Neural cell (in vitro differentiated cells): ENCODE results near the gene PRKRIP1.
"Not testable (repeated sequence)": the region's sequence is repeated elsewhere in the genome, so short reads cannot be mapped to it uniquely, and the experiment has no call there.

Source experiments
- CTCF ChIP-seq: fragments of 450-650 bp; IDR thresholded peaks from 2 replicates; pipeline ENCODE4 v1.5.1; 2014; ENCODE audit warnings: antibody characterized with exemption, mild to moderate bottlenecking, moderate library complexity; ENCODE audit not compliant: poor library complexity, severe bottlenecking
- EP300 ChIP-seq: fragments of 450-650 bp; conservative IDR thresholded peaks from 2 replicates; pipeline ENCODE4 v1.6.1; 2014; ENCODE audit warnings: antibody characterized with exemption, mild to moderate bottlenecking, moderate library complexity; ENCODE audit not compliant: poor library complexity, severe bottlenecking
- EZH2 ChIP-seq: fragments of 200-600, 300-800 bp; shearing (Covaris generic), sonication (generic); IDR thresholded peaks from 2 replicates; pipeline ENCODE4 v1.6.1; 2014; ENCODE audit warnings: antibody characterized with exemption, low read length, borderline replicate concordance, mild to moderate bottlenecking; ENCODE audit not compliant: insufficient read depth, poor library complexity, severe bottlenecking
- MXI1 ChIP-seq: fragments of 450-650 bp; conservative IDR thresholded peaks from 2 replicates; pipeline ENCODE4 v1.6.1; 2014; ENCODE audit warnings: antibody characterized with exemption, mild to moderate bottlenecking; ENCODE audit not compliant: poor library complexity, severe bottlenecking
- POLR2AphosphoS5 ChIP-seq: IDR thresholded peaks from 2 replicates; pipeline ENCODE4 v1.6.1; 2012
- TAF1 ChIP-seq: IDR thresholded peaks from 2 replicates; pipeline ENCODE4 v1.6.1; 2012; ENCODE audit warnings: low read depth
- TF ChIP-seq, protein P1 (sequence below): IDR thresholded peaks from 2 replicates; pipeline ENCODE4 v1.6.1; 2012; ENCODE audit warnings: borderline replicate concordance

- not testable (repeated sequence) for TF ChIP-seq CTCF, POLR2AphosphoS5, EP300, EZH2, MXI1, TAF1
- TF ChIP-seq, protein P1, sequence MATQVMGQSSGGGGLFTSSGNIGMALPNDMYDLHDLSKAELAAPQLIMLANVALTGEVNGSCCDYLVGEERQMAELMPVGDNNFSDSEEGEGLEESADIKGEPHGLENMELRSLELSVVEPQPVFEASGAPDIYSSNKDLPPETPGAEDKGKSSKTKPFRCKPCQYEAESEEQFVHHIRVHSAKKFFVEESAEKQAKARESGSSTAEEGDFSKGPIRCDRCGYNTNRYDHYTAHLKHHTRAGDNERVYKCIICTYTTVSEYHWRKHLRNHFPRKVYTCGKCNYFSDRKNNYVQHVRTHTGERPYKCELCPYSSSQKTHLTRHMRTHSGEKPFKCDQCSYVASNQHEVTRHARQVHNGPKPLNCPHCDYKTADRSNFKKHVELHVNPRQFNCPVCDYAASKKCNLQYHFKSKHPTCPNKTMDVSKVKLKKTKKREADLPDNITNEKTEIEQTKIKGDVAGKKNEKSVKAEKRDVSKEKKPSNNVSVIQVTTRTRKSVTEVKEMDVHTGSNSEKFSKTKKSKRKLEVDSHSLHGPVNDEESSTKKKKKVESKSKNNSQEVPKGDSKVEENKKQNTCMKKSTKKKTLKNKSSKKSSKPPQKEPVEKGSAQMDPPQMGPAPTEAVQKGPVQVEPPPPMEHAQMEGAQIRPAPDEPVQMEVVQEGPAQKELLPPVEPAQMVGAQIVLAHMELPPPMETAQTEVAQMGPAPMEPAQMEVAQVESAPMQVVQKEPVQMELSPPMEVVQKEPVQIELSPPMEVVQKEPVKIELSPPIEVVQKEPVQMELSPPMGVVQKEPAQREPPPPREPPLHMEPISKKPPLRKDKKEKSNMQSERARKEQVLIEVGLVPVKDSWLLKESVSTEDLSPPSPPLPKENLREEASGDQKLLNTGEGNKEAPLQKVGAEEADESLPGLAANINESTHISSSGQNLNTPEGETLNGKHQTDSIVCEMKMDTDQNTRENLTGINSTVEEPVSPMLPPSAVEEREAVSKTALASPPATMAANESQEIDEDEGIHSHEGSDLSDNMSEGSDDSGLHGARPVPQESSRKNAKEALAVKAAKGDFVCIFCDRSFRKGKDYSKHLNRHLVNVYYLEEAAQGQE, result not testable (repeated sequence)
Measured at GRCh38 chr7:102454932-102455331, 58.8 kb downstream of the PRKRIP1 start.
